Middle frontal gyrus (tissue), 1 donor: ENCODE data around the gene C1orf159.
"Not testable (repeated sequence)": the region's sequence is repeated elsewhere in the genome, so short reads cannot be mapped to it uniquely, and the experiment has no call there.

Experiments used
- DNase-seq: peaks from one replicate; pipeline ENCODE4 v3.0.0-alpha.2; 2015; ENCODE audit warnings: low spot score; ENCODE audit errors: extremely low spot score

The C1orf159 gene

GRCh38 chr1:1150100-1150499, 34.2 kb upstream of the C1orf159 start:
- DNase-seq = no peak

- no peak for DNase-seq
Observed at GRCh38 chr1:1149416-1149815, 33.5 kb upstream of the C1orf159 start.

- DNase-seq = no peak
Observed at GRCh38 chr1:1148569-1148968, 32.7 kb upstream of the C1orf159 start.

- no peak for DNase-seq
Observed at GRCh38 chr1:1148061-1148460, 32.2 kb upstream of the C1orf159 start.

GRCh38 chr1:1146596-1146995, 30.7 kb upstream of the C1orf159 start:
- DNase-seq = no peak

- DNase-seq = no peak
Observed at GRCh38 chr1:1146026-1146425, 30.1 kb upstream of the C1orf159 start.

- no peak for DNase-seq
Observed at GRCh38 chr1:1145547-1145914, 29.6 kb upstream of the C1orf159 start.

GRCh38 chr1:1144843-1145546, 29.1 kb upstream of the C1orf159 start:
- no peak for DNase-seq

GRCh38 chr1:1144122-1144842, 28.4 kb upstream of the C1orf159 start:
- no peak for DNase-seq

- no peak for DNase-seq
Observed at GRCh38 chr1:1143636-1144035, 27.7 kb upstream of the C1orf159 start.

GRCh38 chr1:1142844-1143243, 27.0 kb upstream of the C1orf159 start:
- DNase-seq = no peak

GRCh38 chr1:1142352-1142751, 26.5 kb upstream of the C1orf159 start:
- DNase-seq = not testable (repeated sequence)

- DNase-seq = no peak
Observed at GRCh38 chr1:1141911-1142250, 26.0 kb upstream of the C1orf159 start.

GRCh38 chr1:1141244-1141910, 25.5 kb upstream of the C1orf159 start:
- DNase-seq = no peak

- no peak for DNase-seq
Observed at GRCh38 chr1:1140673-1141072, 24.8 kb upstream of the C1orf159 start.

- no peak for DNase-seq
Observed at GRCh38 chr1:1137256-1138045, 21.6 kb upstream of the C1orf159 start.

GRCh38 chr1:1136547-1137230, 20.8 kb upstream of the C1orf159 start:
- DNase-seq = no peak

GRCh38 chr1:1135339-1136136, 19.6 kb upstream of the C1orf159 start:
- DNase-seq = no peak

GRCh38 chr1:1134300-1134970, 18.5 kb upstream of the C1orf159 start:
- DNase-seq = no peak
